ENCODE measurements around the gene INSIG2.
"Not testable (repeated sequence)": the region's sequence is repeated elsewhere in the genome, so short reads cannot be mapped to it uniquely, and the experiment has no call there.

The INSIG2 gene

GRCh38 chr2:118061135-118061955 is 26.9 kb upstream of the INSIG2 start:
- DNase-seq: no peak

GRCh38 chr2:118062048-118062447 is 26.2 kb upstream of the INSIG2 start:
- no peak for DNase-seq

DNA sequence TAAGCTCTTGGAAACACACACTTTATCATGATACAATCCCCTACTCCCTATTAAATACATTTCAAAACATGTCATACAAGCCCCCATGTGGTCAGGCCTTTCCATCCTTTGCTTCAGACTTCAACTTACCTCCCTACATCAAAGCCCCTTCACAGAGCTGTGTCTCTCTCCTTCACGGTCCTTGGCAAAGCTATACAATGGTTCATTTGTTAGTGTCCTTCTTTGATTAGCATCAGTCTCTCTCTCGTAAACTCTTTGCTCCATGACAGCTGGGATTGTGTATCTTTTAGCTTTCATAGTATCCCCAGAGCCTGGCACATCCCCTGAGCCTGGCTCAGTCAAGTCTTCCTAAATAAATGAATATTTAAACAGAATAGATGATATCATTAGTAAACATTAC is 25.6 kb upstream of the INSIG2 start:
- no peak for DNase-seq

DNA sequence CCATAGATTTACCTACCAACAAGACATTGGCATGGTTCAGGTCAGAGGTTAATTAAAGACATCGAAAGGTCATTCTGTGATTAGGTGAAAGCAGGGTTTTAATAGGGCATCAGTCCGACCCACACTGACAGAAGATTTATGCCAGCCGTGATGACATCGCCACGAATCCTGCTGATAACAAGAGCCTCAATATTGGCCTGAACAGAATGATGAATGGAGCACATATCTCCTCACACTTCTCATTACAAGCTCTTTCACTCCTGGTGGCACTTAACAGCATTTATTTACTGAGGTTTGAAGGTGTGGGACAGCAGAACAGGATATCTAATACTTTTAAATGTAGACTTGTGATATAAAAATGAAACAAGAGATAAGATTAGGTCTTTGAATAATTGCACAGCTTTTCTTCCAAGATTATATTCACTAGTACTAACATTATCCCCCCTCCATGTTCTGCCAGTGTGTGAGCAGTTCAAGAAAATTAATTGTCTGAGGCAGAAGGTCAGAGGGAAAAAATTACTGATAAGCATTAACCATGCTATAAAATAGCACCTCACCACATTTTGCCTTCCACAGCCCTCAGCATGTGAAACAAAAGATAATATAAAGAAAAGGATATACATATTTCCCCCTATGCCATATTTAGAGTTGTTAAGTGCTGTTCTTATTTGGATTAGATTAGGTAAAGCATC is 23.1 kb upstream of the INSIG2 start:
- no peak for DNase-seq

DNA sequence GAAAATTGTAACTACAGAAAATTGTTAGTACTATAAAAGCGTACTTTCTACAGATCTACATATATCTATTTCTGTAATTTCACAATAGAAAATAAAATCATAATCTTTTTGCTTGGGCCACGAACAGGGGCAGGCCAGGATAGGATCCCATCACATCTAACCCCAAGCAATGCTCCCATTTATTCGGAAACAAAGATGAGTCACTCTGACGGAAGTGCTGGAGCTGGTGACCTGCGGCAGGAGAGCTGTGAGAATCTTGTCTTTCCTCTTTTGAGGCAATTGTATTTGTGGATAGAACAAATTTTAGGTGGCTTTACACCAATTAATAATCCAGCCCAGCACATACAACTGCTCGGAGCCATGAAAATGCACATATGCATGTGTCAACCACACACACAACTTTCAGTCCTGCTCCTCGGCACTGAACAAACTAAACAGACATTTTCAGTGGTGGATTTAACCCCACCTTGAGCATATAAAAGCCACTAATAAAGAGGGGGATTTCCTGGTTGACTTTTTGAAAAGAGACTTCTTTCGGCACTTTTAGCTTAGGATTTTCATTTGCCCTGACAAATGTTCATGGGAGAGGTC is 22.3 kb upstream of the INSIG2 start:
- DNase-seq: no peak

DNA sequence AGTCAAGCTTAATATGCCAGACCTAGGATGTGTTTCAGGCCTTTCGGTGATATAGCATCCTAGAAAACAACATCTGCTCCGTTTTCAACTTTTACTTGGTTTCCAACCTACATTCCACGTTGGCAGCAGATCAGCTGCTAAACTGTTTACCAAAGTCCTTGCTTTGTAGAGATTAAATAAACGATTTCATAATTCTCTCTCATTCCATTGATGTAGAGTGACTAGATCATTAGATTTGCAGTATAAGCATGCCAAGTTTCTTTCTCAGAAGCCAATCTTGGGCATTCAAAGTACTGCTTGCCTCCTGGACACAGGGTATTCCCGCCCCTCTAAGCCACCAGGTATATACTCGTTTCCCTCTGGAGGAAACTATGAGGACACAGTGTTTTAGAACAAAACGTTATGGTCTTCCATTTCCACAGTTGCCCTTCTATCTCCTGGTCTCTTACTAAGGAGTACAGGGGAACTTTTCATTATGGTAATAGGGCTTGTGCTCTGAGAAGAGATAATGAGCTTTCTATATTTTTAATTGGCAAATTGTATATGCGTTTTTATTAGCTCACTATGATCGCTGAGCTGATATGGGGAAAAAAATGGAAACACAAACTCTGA is 10.5 kb upstream of the INSIG2 start:
- no peak for DNase-seq

GRCh38 chr2:118078734-118079133 is 9.5 kb upstream of the INSIG2 start:
- DNase-seq: no peak

DNA sequence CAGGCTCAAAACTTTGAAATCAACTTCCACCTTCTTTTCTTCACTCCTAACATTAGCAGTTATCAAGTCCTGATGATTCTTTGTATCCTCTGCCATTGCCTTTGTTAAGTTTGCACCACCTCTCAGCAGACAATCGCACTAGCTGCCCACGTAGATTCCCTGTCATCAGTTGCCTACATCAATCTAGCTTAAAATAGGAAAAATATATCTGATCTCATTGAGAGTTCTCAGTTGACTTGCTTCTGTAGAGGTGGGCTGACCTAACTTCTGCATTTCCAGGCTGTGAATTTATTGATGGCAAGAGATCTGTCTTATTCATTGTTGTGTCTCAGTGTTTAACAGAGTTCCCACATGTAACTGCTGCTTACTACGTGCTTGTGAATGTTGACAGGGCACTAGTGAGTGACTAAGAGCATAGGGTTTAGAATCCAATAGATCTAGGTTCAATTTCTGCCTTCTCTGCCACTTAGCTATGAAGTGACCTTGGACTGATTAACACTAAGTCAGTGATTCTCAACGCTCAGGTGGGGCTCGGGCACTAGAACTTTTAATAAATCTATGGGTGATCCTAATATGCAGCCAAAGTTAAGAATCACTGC is 3.7 kb upstream of the INSIG2 start:
- DNase-seq: no peak

DNA sequence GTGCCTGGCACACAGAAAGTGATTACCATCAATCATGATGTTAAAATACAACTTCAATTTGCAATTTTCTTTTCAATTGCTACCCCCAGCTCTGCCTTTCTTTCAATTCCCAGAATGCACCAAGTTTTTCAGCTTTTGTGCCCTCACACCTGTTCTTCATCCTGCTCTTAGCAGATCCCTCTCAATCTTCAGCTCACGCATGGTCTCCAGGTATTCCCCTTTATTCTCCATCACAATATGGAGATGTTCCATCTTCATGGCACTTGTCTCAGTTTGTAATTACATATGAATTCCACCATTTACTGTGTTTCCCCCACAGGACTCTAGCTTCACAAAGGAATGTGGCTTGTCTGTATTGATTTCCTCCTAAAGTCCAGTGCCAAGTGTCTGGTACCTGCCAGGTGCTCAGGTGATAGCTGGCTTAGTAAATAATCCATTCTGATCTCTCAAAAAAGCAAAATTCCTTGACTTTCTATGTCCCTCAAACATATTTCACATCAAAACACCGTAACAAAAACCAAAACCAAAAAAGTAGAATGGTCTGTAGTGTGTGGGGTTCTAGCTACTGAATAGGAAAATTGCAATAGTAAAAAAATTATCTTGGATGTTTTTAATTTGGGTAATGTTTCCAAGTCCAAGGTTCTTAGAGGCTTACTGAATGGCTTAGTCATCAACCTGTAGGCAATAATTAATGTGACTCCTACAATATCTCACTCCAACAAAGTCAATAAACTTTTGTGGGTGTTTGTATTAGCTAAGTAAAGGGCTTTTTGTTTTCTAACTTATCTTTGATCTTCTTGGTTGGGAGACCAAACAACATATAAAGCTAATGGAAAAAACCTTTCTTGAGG is 2.9 kb upstream of the INSIG2 start:
- no peak for DNase-seq

DNA sequence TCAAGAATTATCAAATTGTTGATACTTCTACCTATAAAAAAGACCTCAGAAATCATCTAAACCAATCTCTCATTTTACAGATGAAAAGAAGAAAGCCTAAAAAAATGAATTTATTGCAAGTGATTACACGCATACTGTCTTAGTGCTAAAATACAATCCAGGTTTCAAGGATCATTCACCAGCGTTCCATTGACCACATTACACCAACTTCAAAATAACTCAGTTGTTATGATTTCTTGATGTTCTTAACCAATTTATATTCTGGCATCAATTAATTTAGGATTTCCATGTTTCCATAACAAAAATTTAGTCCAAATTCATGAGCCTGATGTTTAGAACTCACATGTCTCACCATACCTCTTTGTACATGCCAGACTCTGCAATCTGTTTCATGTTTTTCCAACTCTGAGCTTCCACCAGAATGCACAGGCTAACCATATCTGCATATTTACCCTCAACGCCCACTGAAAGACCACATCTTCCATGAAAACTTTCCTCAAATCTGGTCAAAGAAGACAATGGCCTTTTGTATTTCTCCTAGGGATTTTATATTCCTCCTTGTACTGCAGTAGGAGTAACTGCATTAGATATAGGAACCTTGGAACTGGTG is 2.1 kb upstream of the INSIG2 start:
- DNase-seq: no peak

- DNase-seq: peak in 1 of 4 experiments; percentile 1
Measured at GRCh38 chr2:118089139-118089800, 999 bp downstream of the INSIG2 start.

GRCh38 chr2:118090387-118091139 is 2.3 kb downstream of the INSIG2 start:
- no peak for DNase-seq

- DNase-seq: no peak
Measured at GRCh38 chr2:118091140-118091478, 2.8 kb downstream of the INSIG2 start.

DNA sequence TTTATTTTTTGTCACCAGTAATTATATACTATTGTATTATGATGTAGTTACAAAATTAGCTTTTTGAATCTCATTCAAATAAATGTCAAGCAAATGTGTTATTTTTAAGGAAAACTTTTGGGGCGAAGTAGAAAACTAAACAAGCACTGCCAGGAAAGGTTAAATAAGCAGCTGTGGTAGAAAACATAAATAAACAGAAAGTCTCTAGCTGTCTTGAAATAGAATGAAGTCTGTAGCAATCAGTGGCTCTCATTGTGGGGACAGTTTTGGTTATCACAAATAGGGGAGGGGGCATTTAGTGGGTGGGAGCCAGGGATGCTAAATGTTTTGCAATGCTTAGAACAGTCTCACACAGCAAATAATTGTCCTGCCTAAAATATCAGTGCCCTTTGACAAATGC is 3.4 kb downstream of the INSIG2 start:
- no peak for DNase-seq

GRCh38 chr2:118094102-118094501 is 5.8 kb downstream of the INSIG2 start:
- DNase-seq: not testable (repeated sequence)

DNA sequence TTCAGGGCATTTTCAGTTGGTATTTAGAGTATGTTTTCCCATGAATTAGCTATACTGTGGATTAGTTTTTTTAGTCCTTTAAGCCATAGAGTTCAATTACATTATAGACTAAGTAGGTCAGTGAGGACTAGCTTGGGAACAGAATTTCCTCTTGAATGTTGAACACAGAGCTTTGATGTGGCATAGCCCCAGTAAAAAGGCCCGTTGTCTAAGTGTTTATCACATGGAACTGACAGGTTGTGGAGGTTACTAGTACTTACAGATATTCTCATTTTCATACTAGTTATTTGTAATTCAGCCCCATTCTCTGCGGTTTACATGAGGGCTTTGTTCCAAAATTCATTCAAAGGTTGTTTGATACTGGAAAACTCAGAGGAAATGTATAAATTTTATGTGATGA is 6.2 kb downstream of the INSIG2 start:
- DNase-seq: no peak

- DNase-seq: no peak
Measured at GRCh38 chr2:118095610-118096009, 7.3 kb downstream of the INSIG2 start.

DNA sequence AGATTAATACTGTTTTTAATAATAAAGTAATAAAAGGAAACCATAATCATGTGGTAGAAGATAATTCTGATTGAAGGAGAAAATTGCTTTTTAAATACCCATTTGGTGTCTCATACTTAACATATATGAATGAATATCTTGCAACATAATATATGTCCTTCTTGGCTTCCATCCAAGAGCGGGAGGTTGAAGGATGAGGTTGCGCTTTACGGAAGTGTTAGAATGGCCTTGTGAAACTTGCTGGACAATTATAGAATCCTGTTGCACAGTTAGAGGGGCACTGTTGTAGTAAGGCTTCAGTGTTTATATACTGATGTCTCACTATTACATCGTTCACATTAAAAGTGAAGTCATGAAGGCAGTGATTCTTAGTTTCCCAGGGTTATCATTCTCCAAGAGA is 9.4 kb downstream of the INSIG2 start:
- no peak for DNase-seq

DNA sequence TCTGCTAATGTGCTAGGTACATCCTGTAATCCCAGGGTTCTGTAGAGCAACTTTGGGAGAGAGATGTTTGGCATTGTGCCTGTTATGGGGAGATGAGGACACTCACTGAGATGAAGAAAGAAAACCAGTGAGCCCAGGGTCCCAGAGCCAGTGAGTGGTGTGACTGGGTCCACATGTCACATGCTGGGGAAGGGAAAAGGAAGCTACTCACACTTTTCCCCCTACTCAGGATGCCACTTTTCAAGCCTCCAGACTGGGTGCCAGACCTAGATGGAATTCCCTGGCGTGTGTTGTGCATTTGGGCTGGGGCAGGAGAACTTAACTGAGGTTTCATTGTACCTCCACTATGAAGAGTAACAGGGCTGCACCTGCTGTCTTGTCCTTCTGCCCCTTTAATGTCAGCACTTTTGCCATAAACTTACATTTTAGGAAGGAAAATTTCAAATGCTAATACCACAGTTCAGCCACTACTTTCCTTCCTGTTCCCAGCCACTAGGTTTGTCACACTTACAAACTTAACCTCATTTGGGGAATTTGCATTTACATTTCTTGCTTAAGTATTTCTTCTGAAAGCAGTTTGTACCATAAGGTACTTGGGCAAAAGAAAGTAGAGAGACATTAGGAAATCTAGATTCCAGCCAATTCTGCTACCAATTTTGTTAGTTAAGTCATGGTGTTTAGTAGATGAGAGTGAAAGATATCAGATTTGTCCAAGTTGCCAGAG is 10.2 kb downstream of the INSIG2 start:
- no peak for DNase-seq
